ENCODE data around the gene MT1H.

GRCh38 chr16:56684926-56685590 is 15.4 kb downstream of the MT1H start:
- TF ChIP-seq CTCF (IDR thresholded peaks at IDR 0.05), result no peak
- TF ChIP-seq POLR2A (IDR thresholded peaks at IDR 0.05), result peak in 1 of 4 donors; percentile 14

Measured in esophagus squamous epithelium (tissue), 4 donors.